SK-N-SH (cell line): Measurements from ENCODE around the gene TWF2. TPM values are rescaled to one million over a fixed set of nuclear protein-coding genes. Genes with fewer than 3 reads are reported as not detected.

ENCODE experiments used
- CTCF ChIA-PET: fragments of 300-600, 350-600 bp; formaldehyde crosslinking; extraction: SDS; loops from one replicate; lab custom pipeline; 2021; lab: Yijun Ruan, JAX
- POLR2A ChIA-PET: fragments of 350-600 bp; sonication (Branson Sonifier 250); formaldehyde crosslinking; extraction: SDS; loops from one replicate; lab custom pipeline; 2020; ENCODE audit warnings: antibody characterized with exemption, inconsistent platforms; lab: Yijun Ruan, JAX
- DNase-seq: peaks from one replicate; pipeline ENCODE4 v3.0.0; 2012
- H2AFZ ChIP-seq: fragments of 200-600 bp; sonication (generic); 2 replicates; pipeline ENCODE4 v1.8.1; 2016; ENCODE audit warnings: antibody characterized with exemption, mild to moderate bottlenecking, low read depth
- H3F3A ChIP-seq: fragments of 200-600 bp; sonication (generic); replicated peaks from 2 replicates; pipeline ENCODE3; 2016; ENCODE audit warnings: antibody characterized with exemption, mild to moderate bottlenecking; ENCODE audit not compliant: insufficient read depth
- H3K27ac ChIP-seq, 2 experiments: fragments of 200-500 bp in 1 of 2; fragments of 200-600 bp in 1 of 2; sonication (Bioruptor generic) in 1 of 2; sonication (generic), shearing (Covaris generic) in 1 of 2; 2 replicates each; pipeline versions ENCODE4 v1.5.1 to v1.6.1; 2014 to 2016; ENCODE audit warnings: low read depth in 2 of 2, inconsistent platforms in 1 of 2, low read length in 1 of 2, mild to moderate bottlenecking in 1 of 2, mixed read lengths in 1 of 2
- H3K27me3 ChIP-seq: fragments of 200-600 bp; sonication (generic), shearing (Covaris generic); 2 replicates; pipeline ENCODE4 v1.6.1; 2016; ENCODE audit warnings: mixed run types; ENCODE audit not compliant: insufficient read depth
- H3K36me3 ChIP-seq, 2 experiments: fragments of 200-500 bp in 1 of 2; fragments of 200-600 bp in 1 of 2; sonication (Bioruptor generic) in 1 of 2; sonication (generic) in 1 of 2; replicated peaks in 1 of 2; 2 replicates each; pipeline versions ENCODE3 to v1.5.1; 2014 to 2016; ENCODE audit warnings: low read length in 1 of 2, mild to moderate bottlenecking in 1 of 2; ENCODE audit not compliant: insufficient read depth in 2 of 2, control insufficient read depth in 1 of 2
- H3K4me1 ChIP-seq, 2 experiments: fragments of 200-500 bp in 1 of 2; fragments of 200-600 bp in 1 of 2; sonication (Bioruptor generic) in 1 of 2; sonication (generic), shearing (Covaris generic) in 1 of 2; 2 replicates each; pipeline versions ENCODE4 v1.5.1 to v1.6.1; 2014 to 2016; ENCODE audit warnings: low read depth in 1 of 2, low read length in 1 of 2, mixed run types in 1 of 2; ENCODE audit not compliant: insufficient read depth in 2 of 2, control insufficient read depth in 1 of 2
- H3K4me2 ChIP-seq: fragments of 200-600 bp; sonication (generic), shearing (Covaris generic); 2 replicates; pipeline ENCODE4 v1.6.1; 2017; ENCODE audit warnings: mixed run types
- H3K4me3 ChIP-seq, 2 experiments: fragments of 200-500 bp in 1 of 2; fragments of 200-600 bp in 1 of 2; sonication (Bioruptor generic) in 1 of 2; sonication (generic), shearing (Covaris generic) in 1 of 2; 2 replicates each; pipeline versions ENCODE4 v1.5.1 to v1.8.1; 2014 to 2016; ENCODE audit warnings: low read depth in 2 of 2, inconsistent platforms in 1 of 2, low read length in 1 of 2, mild to moderate bottlenecking in 1 of 2, mixed read lengths in 1 of 2, moderate library complexity in 1 of 2
- H3K79me2 ChIP-seq: fragments of 200-600 bp; sonication (generic); 2 replicates; pipeline ENCODE4 v1.8.1; 2017; ENCODE audit warnings: mild to moderate bottlenecking; ENCODE audit not compliant: insufficient read depth
- H3K9ac ChIP-seq: fragments of 200-600 bp; sonication (generic); 2 replicates; pipeline ENCODE4 v1.6.1; 2017; ENCODE audit warnings: mixed run types
- H3K9me2 ChIP-seq: fragments of 200-600 bp; sonication (generic); 2 replicates; pipeline ENCODE4 v1.6.1; 2017; ENCODE audit warnings: mixed run types
- H3K9me3 ChIP-seq: fragments of 200-600 bp; sonication (generic); 2 replicates; pipeline ENCODE4 v1.6.1; 2017; ENCODE audit warnings: mixed run types, mild to moderate bottlenecking, moderate library complexity
- H4K20me1 ChIP-seq: fragments of 200-600 bp; sonication (generic); 2 replicates; pipeline ENCODE4 v1.6.1; 2017; ENCODE audit warnings: mild to moderate bottlenecking, mixed run types; ENCODE audit not compliant: insufficient read depth
- CHD2 ChIP-seq: fragments of 150-350 bp; IDR thresholded peaks from 2 replicates; pipeline ENCODE4 v1.6.1; 2018; ENCODE audit warnings: low read length; ENCODE audit not compliant: partially characterized antibody
- ELF1 ChIP-seq: IDR thresholded peaks from 2 replicates; pipeline ENCODE4 v1.4.0; 2012
- EP300 ChIP-seq, 2 experiments: IDR thresholded peaks; 2 replicates each; pipeline versions ENCODE4 v1.4.0 to v1.6.1; 2012; ENCODE audit warnings: borderline replicate concordance in 1 of 2, low read depth in 1 of 2, low read length in 1 of 2
- EZH2phosphoT487 ChIP-seq: fragments of 200-600 bp; sonication (generic); IDR thresholded peaks from 2 replicates; pipeline ENCODE4 v1.6.1; 2017; ENCODE audit warnings: low read depth, mixed run types, mild to moderate bottlenecking, antibody characterized with exemption, moderate library complexity, borderline replicate concordance
- FOSL2 ChIP-seq: IDR thresholded peaks from 2 replicates; pipeline ENCODE4 v1.4.0; 2012; ENCODE audit warnings: low read depth, mild to moderate bottlenecking, moderate library complexity, borderline replicate concordance
- GABPA ChIP-seq: IDR thresholded peaks from 2 replicates; pipeline ENCODE4 v1.4.0; 2012; ENCODE audit warnings: low read depth, mild to moderate bottlenecking
- JUND ChIP-seq: IDR thresholded peaks from 2 replicates; pipeline ENCODE4 v1.4.0; 2012
- NFIC ChIP-seq: IDR thresholded peaks from 2 replicates; pipeline ENCODE4 v1.4.0; 2012; ENCODE audit warnings: borderline replicate concordance
- PBX3 ChIP-seq: IDR thresholded peaks from 2 replicates; pipeline ENCODE4; 2012
- RAD21 ChIP-seq: IDR thresholded peaks from 2 replicates; pipeline ENCODE4 v1.6.1; 2012; ENCODE audit warnings: mild to moderate bottlenecking, low read length
- RCOR1 ChIP-seq: fragments of 150-350 bp; IDR thresholded peaks from 2 replicates; pipeline ENCODE4 v1.6.1; 2017; ENCODE audit warnings: antibody characterized with exemption, low read length
- SMC3 ChIP-seq: IDR thresholded peaks from 2 replicates; pipeline ENCODE4 v1.6.1; 2012; ENCODE audit warnings: low read depth, low read length, improper control_type of control experiment
- TAF1 ChIP-seq: IDR thresholded peaks from 2 replicates; pipeline ENCODE4 v1.6.1; 2012; ENCODE audit warnings: low read depth, mild to moderate bottlenecking, low read length, moderate library complexity, borderline replicate concordance
- USF1 ChIP-seq: IDR thresholded peaks from 2 replicates; pipeline ENCODE4 v1.4.0; 2012; ENCODE audit warnings: low read depth, borderline replicate concordance
- WGBS: methylation state at CpG from one replicate; pipeline ENCODE4 v1.1.6; 2017; ENCODE audit warnings: low lambda C conversion rate; 5-methylcytosine and 5-hydroxymethylcytosine counted together
- polyA plus RNA-seq, 3 experiments: library from polyadenylated mRNA; depleted of rRNA; stranded (reverse); fragments of >200 nt; gene quantifications; 2 replicates each; pipeline ENCODE4 v1.2.3, GENCODE V29; 2012
- TF ChIP-seq, protein P1 (sequence below): IDR thresholded peaks from 2 replicates; pipeline ENCODE4 v1.4.0; 2012; ENCODE audit warnings: low read depth
- TF ChIP-seq, protein P2 (sequence below): fragments of 200-600 bp; sonication (generic); IDR thresholded peaks from 2 replicates; pipeline ENCODE4 v1.6.1; 2017; ENCODE audit warnings: antibody characterized with exemption, mild to moderate bottlenecking, moderate library complexity
- TF ChIP-seq, protein P3 (sequence below): IDR thresholded peaks from 2 replicates; pipeline ENCODE4 v1.4.0; 2012; ENCODE audit warnings: low read depth, borderline replicate concordance

Gene TWF2
- polyA plus RNA-seq, 1 of the 3 experiments (the other 2 are of a cell fraction) = 188 TPM

- Histone ChIP-seq H3K4me1 (peaks cover 2 to 15% of the 10 kb centered on the region in 2 experiments; a peak in 3 of 4 replicates), H3K27ac (no peak overlapping the region), H3K36me3 (peaks cover 16 to 42% of the 10 kb centered on the region in 2 experiments), H3K4me3 (no peak overlapping the region), H3K4me2 (no peak overlapping the region), H2AFZ (no peak overlapping the region), H3K9ac (no peak overlapping the region), H3K79me2 (peaks cover 49% of the 10 kb centered on the region), H3K9me3 (no peaks in the 10 kb centered on the region), H4K20me1 (peaks cover 23% of the 10 kb centered on the region), H3K27me3 (no peaks in the 10 kb centered on the region), H3K9me2 (no peaks in the 10 kb centered on the region), H3F3A (no peaks in the 10 kb centered on the region)
- CTCF ChIA-PET = interaction anchor here (0.6 to 11.8 kb wide), 29 partner anchors 10 to 231 kb away, joined by 3 to 257 read pairs (median 5); partner anchors contain the start of genes PPM1M, TLR9 and WDR82
- TF ChIP-seq, protein P1, sequence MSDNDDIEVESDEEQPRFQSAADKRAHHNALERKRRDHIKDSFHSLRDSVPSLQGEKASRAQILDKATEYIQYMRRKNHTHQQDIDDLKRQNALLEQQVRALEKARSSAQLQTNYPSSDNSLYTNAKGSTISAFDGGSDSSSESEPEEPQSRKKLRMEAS = no peak
- TF ChIP-seq RAD21 = peak; percentile 62
- TF ChIP-seq JUND = no peak
- no peak for TF ChIP-seq FOSL2
- no peak for TF ChIP-seq EP300 (IDR thresholded peaks at IDR 0.05; ENCODE audit: borderline replicate concordance in 1 of 2, low read depth in 1 of 2, low read length in 1 of 2)
- TF ChIP-seq TAF1 = no peak
- no peak for TF ChIP-seq RCOR1
- TF ChIP-seq CHD2 = no peak
- TF ChIP-seq SMC3 = peak; percentile 44
- TF ChIP-seq, protein P2, sequence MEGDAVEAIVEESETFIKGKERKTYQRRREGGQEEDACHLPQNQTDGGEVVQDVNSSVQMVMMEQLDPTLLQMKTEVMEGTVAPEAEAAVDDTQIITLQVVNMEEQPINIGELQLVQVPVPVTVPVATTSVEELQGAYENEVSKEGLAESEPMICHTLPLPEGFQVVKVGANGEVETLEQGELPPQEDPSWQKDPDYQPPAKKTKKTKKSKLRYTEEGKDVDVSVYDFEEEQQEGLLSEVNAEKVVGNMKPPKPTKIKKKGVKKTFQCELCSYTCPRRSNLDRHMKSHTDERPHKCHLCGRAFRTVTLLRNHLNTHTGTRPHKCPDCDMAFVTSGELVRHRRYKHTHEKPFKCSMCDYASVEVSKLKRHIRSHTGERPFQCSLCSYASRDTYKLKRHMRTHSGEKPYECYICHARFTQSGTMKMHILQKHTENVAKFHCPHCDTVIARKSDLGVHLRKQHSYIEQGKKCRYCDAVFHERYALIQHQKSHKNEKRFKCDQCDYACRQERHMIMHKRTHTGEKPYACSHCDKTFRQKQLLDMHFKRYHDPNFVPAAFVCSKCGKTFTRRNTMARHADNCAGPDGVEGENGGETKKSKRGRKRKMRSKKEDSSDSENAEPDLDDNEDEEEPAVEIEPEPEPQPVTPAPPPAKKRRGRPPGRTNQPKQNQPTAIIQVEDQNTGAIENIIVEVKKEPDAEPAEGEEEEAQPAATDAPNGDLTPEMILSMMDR = peak; percentile 75
- no peak for TF ChIP-seq USF1
- no peak for TF ChIP-seq PBX3
- peak; percentile 82 for TF ChIP-seq NFIC
- no peak for TF ChIP-seq EZH2phosphoT487
- no peak for TF ChIP-seq GABPA
- no peak for TF ChIP-seq ELF1
- TF ChIP-seq, protein P3, sequence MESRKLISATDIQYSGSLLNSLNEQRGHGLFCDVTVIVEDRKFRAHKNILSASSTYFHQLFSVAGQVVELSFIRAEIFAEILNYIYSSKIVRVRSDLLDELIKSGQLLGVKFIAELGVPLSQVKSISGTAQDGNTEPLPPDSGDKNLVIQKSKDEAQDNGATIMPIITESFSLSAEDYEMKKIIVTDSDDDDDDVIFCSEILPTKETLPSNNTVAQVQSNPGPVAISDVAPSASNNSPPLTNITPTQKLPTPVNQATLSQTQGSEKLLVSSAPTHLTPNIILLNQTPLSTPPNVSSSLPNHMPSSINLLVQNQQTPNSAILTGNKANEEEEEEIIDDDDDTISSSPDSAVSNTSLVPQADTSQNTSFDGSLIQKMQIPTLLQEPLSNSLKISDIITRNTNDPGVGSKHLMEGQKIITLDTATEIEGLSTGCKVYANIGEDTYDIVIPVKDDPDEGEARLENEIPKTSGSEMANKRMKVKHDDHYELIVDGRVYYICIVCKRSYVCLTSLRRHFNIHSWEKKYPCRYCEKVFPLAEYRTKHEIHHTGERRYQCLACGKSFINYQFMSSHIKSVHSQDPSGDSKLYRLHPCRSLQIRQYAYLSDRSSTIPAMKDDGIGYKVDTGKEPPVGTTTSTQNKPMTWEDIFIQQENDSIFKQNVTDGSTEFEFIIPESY = no peak
- POLR2A ChIA-PET = no interaction called here
- 90% methylated on average over 17 of the region's 34 CpGs for WGBS
- peak; percentile 90 for DNase-seq
These were observed 7.3 kb downstream of the TWF2 start for GRCh38 chr3:52231502-52232278.
